ENCODE data around the gene LBX1. TPM values are rescaled to one million over a fixed set of nuclear protein-coding genes. Genes with fewer than 3 reads are reported as not detected.

LBX1 gene
- total RNA-seq, 2 donors from 2014 or later, result not detected

GRCh38 chr10:101258179-101258885 lies 29.1 kb upstream of the LBX1 start:
- peaks cover 33 to 41% of the 10 kb centered on the region in 2 donors for H3K27me3 Mint-ChIP-seq
- DNase-seq (ENCODE audit: low spot score) (no peak), ATAC-seq (no peak)
- no peak overlapping the region for H3K27ac Mint-ChIP-seq
- no peak overlapping the region for H3K4me3 Mint-ChIP-seq
- H3K4me1 Mint-ChIP-seq (ENCODE audit: low read depth in 2 of 2), result no peaks in the 10 kb centered on the region
- peaks cover 5% of the 10 kb centered on the region for H3K36me3 Mint-ChIP-seq
- H3K9me3 Mint-ChIP-seq, result no peaks in the 10 kb centered on the region

GRCh38 chr10:101257491-101257890 lies 28.2 kb upstream of the LBX1 start:
- H3K4me3 Mint-ChIP-seq, result no peak overlapping the region
- no peak overlapping the region for H3K27ac Mint-ChIP-seq
- no peaks in the 10 kb centered on the region for H3K9me3 Mint-ChIP-seq
- ATAC-seq, result no peak
- H3K27me3 Mint-ChIP-seq, result peaks cover 26 to 33% of the 10 kb centered on the region in 2 donors
- H3K36me3 Mint-ChIP-seq, result peaks cover 5% of the 10 kb centered on the region
- no peak for DNase-seq (ENCODE audit: low spot score)
- H3K4me1 Mint-ChIP-seq (ENCODE audit: low read depth in 2 of 2), result no peaks in the 10 kb centered on the region

GRCh38 chr10:101257084-101257483 lies 27.8 kb upstream of the LBX1 start:
- Mint-ChIP-seq H3K4me3 (no peak overlapping the region), H3K9me3 (no peaks in the 10 kb centered on the region), H3K27me3 (peaks cover 22 to 30% of the 10 kb centered on the region in 2 donors), H3K4me1 (ENCODE audit: low read depth in 2 of 2) (no peaks in the 10 kb centered on the region), H3K36me3 (peaks cover 5% of the 10 kb centered on the region), H3K27ac (no peak overlapping the region)
- ATAC-seq (no peak), DNase-seq (ENCODE audit: low spot score) (no peak)

- ATAC-seq (no peak), DNase-seq (ENCODE audit: low spot score) (no peak)
- Mint-ChIP-seq H3K36me3 (peaks cover 5% of the 10 kb centered on the region), H3K4me1 (ENCODE audit: low read depth in 2 of 2) (no peaks in the 10 kb centered on the region), H3K9me3 (no peaks in the 10 kb centered on the region), H3K27ac (no peak overlapping the region), H3K27me3 (peaks cover 25 to 30% of the 10 kb centered on the region in 2 donors), H3K4me3 (no peak overlapping the region)
Observed at GRCh38 chr10:101256387-101256786, 27.1 kb upstream of the LBX1 start.

GRCh38 chr10:101250136-101250535 lies 20.9 kb upstream of the LBX1 start:
- Mint-ChIP-seq H3K4me1 (ENCODE audit: low read depth in 2 of 2) (no peaks in the 10 kb centered on the region), H3K9me3 (no peaks in the 10 kb centered on the region), H3K4me3 (no peak overlapping the region), H3K27ac (no peak overlapping the region), H3K36me3 (no peaks in the 10 kb centered on the region), H3K27me3 (peaks cover 33 to 48% of the 10 kb centered on the region in 2 donors)
- DNase-seq (ENCODE audit: low spot score), result no peak
- no peak for ATAC-seq

- H3K27ac Mint-ChIP-seq, result no peak overlapping the region
- H3K36me3 Mint-ChIP-seq, result no peaks in the 10 kb centered on the region
- ATAC-seq, result no peak
- H3K27me3 Mint-ChIP-seq, result peaks cover 34 to 48% of the 10 kb centered on the region in 2 donors
- no peak for DNase-seq (ENCODE audit: low spot score)
- no peak overlapping the region for H3K4me3 Mint-ChIP-seq
- H3K4me1 Mint-ChIP-seq (ENCODE audit: low read depth in 2 of 2), result no peaks in the 10 kb centered on the region
- H3K9me3 Mint-ChIP-seq, result no peaks in the 10 kb centered on the region
Observed at GRCh38 chr10:101249171-101249581, 19.9 kb upstream of the LBX1 start.

GRCh38 chr10:101246639-101247038 lies 17.4 kb upstream of the LBX1 start:
- H3K36me3 Mint-ChIP-seq, result no peaks in the 10 kb centered on the region
- no peak overlapping the region for H3K27ac Mint-ChIP-seq
- DNase-seq (ENCODE audit: low spot score) (no peak), ATAC-seq (no peak)
- no peaks in the 10 kb centered on the region for H3K9me3 Mint-ChIP-seq
- no peak overlapping the region for H3K4me3 Mint-ChIP-seq
- peaks cover 38 to 58% of the 10 kb centered on the region in 2 donors for H3K27me3 Mint-ChIP-seq
- no peaks in the 10 kb centered on the region for H3K4me1 Mint-ChIP-seq (ENCODE audit: low read depth in 2 of 2)

- DNase-seq (ENCODE audit: low spot score) (no peak), ATAC-seq (no peak)
- Mint-ChIP-seq H3K4me3 (no peak overlapping the region), H3K36me3 (no peaks in the 10 kb centered on the region), H3K27ac (no peak overlapping the region), H3K27me3 (peaks cover 42 to 60% of the 10 kb centered on the region in 2 donors), H3K9me3 (no peaks in the 10 kb centered on the region), H3K4me1 (ENCODE audit: low read depth in 2 of 2) (no peaks in the 10 kb centered on the region)
Observed at GRCh38 chr10:101244321-101245050, 15.2 kb upstream of the LBX1 start.

GRCh38 chr10:101241840-101242707 lies 12.8 kb upstream of the LBX1 start:
- H3K27me3 Mint-ChIP-seq, result peaks cover 52 to 70% of the 10 kb centered on the region in 2 donors
- H3K4me3 Mint-ChIP-seq, result no peak overlapping the region
- no peaks in the 10 kb centered on the region for H3K36me3 Mint-ChIP-seq
- ATAC-seq (no peak), DNase-seq (ENCODE audit: low spot score) (no peak)
- peaks cover 6% of the 10 kb centered on the region in 2 donors for H3K4me1 Mint-ChIP-seq (ENCODE audit: low read depth in 2 of 2)
- H3K27ac Mint-ChIP-seq, result no peak overlapping the region
- H3K9me3 Mint-ChIP-seq, result no peaks in the 10 kb centered on the region

- Mint-ChIP-seq H3K27ac (no peak overlapping the region), H3K36me3 (no peaks in the 10 kb centered on the region), H3K9me3 (no peaks in the 10 kb centered on the region), H3K27me3 (peaks cover 45 to 68% of the 10 kb centered on the region in 2 donors), H3K4me1 (ENCODE audit: low read depth in 2 of 2) (peaks cover 7 to 9% of the 10 kb centered on the region in 2 donors), H3K4me3 (no peak overlapping the region)
- ATAC-seq (peak in 1 of 2 donors; percentile 46), DNase-seq (ENCODE audit: low spot score) (no peak)
Observed at GRCh38 chr10:101238732-101239105, 9.5 kb upstream of the LBX1 start.

- no peaks in the 10 kb centered on the region for H3K36me3 Mint-ChIP-seq
- H3K4me1 Mint-ChIP-seq (ENCODE audit: low read depth in 2 of 2), result peaks cover 7 to 9% of the 10 kb centered on the region in 2 donors
- no peak overlapping the region for H3K27ac Mint-ChIP-seq
- H3K27me3 Mint-ChIP-seq, result peaks cover 49 to 67% of the 10 kb centered on the region in 2 donors
- ATAC-seq (no peak), DNase-seq (ENCODE audit: low spot score) (no peak)
- no peaks in the 10 kb centered on the region for H3K9me3 Mint-ChIP-seq
- H3K4me3 Mint-ChIP-seq, result no peak overlapping the region
Observed at GRCh38 chr10:101237982-101238731, 8.9 kb upstream of the LBX1 start.

- Mint-ChIP-seq H3K27ac (no peak overlapping the region), H3K9me3 (no peaks in the 10 kb centered on the region), H3K4me1 (ENCODE audit: low read depth in 2 of 2) (peaks cover 7 to 9% of the 10 kb centered on the region in 2 donors), H3K4me3 (peak overlapping the region; percentile 50), H3K27me3 (peaks cover 50 to 70% of the 10 kb centered on the region in 2 donors), H3K36me3 (no peaks in the 10 kb centered on the region)
- ATAC-seq (no peak), DNase-seq (ENCODE audit: low spot score) (no peak)
Observed at GRCh38 chr10:101237081-101237981, 8.1 kb upstream of the LBX1 start.

Data from natural killer cell treated with Interleukin-12 subunit alpha and Interleukin-12 subunit beta and Interleukin-15 and Interleukin-18, amount 100 ng/mL, for 72 hours (primary cell).